DND-41 (cell line): Measurements from ENCODE around the gene PTPRJ.

ENCODE experiments used
- ATAC-seq: fragments of 200-7000 bp; cut with Tn5 transposase; 3 replicates; pipeline ENCODE4 v1.9.1; 2021; ENCODE audit warnings: low read depth; ENCODE audit not compliant: insufficient read depth
- DNase-seq: peaks from one replicate; pipeline ENCODE4 v3.0.0-alpha.2; 2020
- H2AFZ ChIP-seq: 2 replicates; pipeline ENCODE4 v1.6.0; 2012; ENCODE audit warnings: low read depth, low read length
- H3K27ac ChIP-seq: 2 replicates; pipeline ENCODE4 v1.5.1; 2012; ENCODE audit warnings: low read length, inconsistent platforms
- H3K27me3 ChIP-seq: fragments of 200-600 bp; sonication (generic); 2 replicates; pipeline ENCODE4 v1.6.0; 2012; ENCODE audit warnings: low read length, mild to moderate bottlenecking, inconsistent platforms; ENCODE audit not compliant: insufficient read depth, poor library complexity
- H3K36me3 ChIP-seq: 2 replicates; pipeline ENCODE4 v1.5.1; 2012; ENCODE audit warnings: low read length, inconsistent platforms; ENCODE audit not compliant: insufficient read depth
- H3K4me1 ChIP-seq: 2 replicates; pipeline ENCODE4 v1.5.1; 2012; ENCODE audit warnings: mild to moderate bottlenecking, low read length; ENCODE audit not compliant: insufficient read depth
- H3K4me2 ChIP-seq: 2 replicates; pipeline ENCODE4 v1.6.0; 2012; ENCODE audit warnings: mild to moderate bottlenecking, moderate library complexity, low read length, inconsistent platforms; ENCODE audit not compliant: insufficient read depth
- H3K4me3 ChIP-seq, 2 experiments: fragments of 200-600 bp in 1 of 2; shearing (Covaris generic) in 1 of 2; 2 replicates each; pipeline ENCODE4 v1.5.1; 2012 to 2016; ENCODE audit warnings: inconsistent platforms in 2 of 2, low read length in 2 of 2, mild to moderate bottlenecking in 2 of 2, low read depth in 1 of 2, moderate library complexity in 1 of 2
- H3K79me2 ChIP-seq: 2 replicates; pipeline ENCODE4 v1.6.0; 2012; ENCODE audit warnings: low read length, inconsistent platforms; ENCODE audit not compliant: insufficient read depth
- H3K9ac ChIP-seq: 2 replicates; pipeline ENCODE4 v1.6.0; 2012; ENCODE audit warnings: low read depth, mild to moderate bottlenecking, inconsistent platforms, low read length, moderate library complexity
- H3K9me3 ChIP-seq: 2 replicates; pipeline ENCODE4 v1.5.1; 2012; ENCODE audit warnings: low read length, moderate library complexity, mild to moderate bottlenecking, inconsistent platforms; ENCODE audit not compliant: insufficient read depth, severe bottlenecking
- H4K20me1 ChIP-seq: 2 replicates; pipeline ENCODE4 v1.6.0; 2012; ENCODE audit warnings: low read length; ENCODE audit not compliant: insufficient read depth
- EZH2 ChIP-seq: IDR thresholded peaks from 3 replicates; pipeline ENCODE4 v1.6.1; 2012; ENCODE audit warnings: borderline replicate concordance, low read depth, mild to moderate bottlenecking, moderate library complexity, low read length, inconsistent platforms; ENCODE audit not compliant: severe bottlenecking
- TF ChIP-seq, protein P1 (sequence below): IDR thresholded peaks from 2 replicates; pipeline ENCODE4 v1.5.1; 2012; ENCODE audit warnings: borderline replicate concordance, low read length, moderate library complexity, mild to moderate bottlenecking; ENCODE audit not compliant: poor library complexity, severe bottlenecking; ENCODE audit errors: extremely low read depth

PTPRJ gene

DNA sequence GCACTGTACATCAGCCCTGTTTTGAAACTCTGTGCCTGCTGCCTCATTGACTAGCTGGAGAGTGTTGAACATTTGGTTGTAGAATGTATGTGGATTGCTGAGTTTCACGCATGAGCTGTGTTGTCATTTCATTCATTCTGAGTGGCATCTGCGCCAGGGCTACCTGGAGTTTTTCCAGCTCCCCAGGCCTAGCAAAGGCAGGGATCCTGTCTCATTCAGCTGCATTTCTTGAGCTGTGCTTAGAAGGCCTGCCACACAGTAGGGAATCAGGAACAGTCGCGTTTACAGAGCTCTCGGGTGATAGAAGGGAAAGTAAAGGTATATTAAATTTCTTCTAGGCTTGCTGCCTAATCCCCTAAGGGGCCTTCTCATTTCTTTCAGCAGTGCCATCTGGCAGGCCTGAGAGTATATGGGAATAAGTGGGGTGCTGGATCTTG lies 44.3 kb downstream of the PTPRJ start:
- Histone ChIP-seq H3K4me1 (no peaks in the 10 kb centered on the region), H3K79me2 (no peaks in the 10 kb centered on the region), H3K4me2 (no peak overlapping the region), H3K4me3 (no peak overlapping the region), H3K9me3 (no peaks in the 10 kb centered on the region), H3K36me3 (no peaks in the 10 kb centered on the region), H4K20me1 (no peaks in the 10 kb centered on the region), H3K27ac (no peak overlapping the region), H2AFZ (no peak overlapping the region), H3K27me3 (no peaks in the 10 kb centered on the region), H3K9ac (no peak overlapping the region)
- TF ChIP-seq, protein P1, sequence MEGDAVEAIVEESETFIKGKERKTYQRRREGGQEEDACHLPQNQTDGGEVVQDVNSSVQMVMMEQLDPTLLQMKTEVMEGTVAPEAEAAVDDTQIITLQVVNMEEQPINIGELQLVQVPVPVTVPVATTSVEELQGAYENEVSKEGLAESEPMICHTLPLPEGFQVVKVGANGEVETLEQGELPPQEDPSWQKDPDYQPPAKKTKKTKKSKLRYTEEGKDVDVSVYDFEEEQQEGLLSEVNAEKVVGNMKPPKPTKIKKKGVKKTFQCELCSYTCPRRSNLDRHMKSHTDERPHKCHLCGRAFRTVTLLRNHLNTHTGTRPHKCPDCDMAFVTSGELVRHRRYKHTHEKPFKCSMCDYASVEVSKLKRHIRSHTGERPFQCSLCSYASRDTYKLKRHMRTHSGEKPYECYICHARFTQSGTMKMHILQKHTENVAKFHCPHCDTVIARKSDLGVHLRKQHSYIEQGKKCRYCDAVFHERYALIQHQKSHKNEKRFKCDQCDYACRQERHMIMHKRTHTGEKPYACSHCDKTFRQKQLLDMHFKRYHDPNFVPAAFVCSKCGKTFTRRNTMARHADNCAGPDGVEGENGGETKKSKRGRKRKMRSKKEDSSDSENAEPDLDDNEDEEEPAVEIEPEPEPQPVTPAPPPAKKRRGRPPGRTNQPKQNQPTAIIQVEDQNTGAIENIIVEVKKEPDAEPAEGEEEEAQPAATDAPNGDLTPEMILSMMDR: no peak
- no peak for TF ChIP-seq EZH2
- ATAC-seq (no peak), DNase-seq (no peak)

DNA sequence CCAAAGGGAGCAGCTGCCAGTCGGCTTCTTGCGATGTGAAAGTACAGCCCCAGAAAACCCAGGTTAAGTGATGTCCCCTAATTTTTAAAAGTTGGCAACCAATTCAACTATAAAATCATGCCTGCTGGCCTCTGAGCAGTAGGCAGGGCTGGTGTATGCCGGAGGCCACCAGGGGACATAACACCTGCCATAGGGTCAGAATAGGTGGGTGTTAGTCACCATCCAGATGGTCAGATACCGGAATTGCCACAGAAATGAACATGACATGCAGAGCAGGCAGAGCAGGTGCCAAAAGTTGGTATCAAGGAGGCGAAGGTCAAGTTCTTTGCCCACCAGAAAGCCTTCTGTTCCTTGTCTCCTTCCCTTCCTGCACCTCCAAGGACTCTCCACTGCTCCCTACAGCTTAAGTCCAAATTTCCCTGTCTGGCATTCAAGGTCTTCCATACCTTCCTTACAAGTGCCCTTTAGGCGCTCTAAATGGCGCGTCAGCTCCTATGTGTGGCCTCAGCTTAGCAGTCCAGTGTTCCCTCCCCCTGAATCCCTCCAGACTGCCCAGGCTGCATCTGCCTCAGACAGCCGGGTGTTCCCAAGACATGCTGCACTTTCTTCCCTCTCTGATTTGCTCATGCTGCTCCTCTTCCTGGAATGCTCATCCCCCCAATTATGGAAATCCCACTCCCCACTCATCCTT lies 45.1 kb downstream of the PTPRJ start:
- Histone ChIP-seq H3K27ac (no peak overlapping the region), H2AFZ (no peak overlapping the region), H3K4me3 (no peak overlapping the region)

DNA sequence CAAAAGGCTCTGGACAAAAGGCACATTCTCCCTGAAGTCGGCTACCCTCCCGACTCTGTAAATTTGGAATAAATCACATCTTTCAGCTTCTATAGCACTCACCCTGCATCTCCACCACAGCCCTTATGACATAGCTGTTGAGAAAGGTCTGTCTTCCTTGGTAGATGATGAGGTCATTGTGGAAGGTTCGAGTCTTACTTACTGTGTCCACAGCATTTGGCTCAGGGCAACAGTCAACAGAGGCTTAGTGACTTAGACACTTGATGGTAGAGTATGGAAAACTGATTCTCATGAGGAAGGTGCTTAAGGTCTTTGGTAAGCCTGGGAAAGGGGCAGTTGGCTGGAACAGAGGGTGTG lies 45.6 kb downstream of the PTPRJ start:
- Histone ChIP-seq H3K4me1 (no peaks in the 10 kb centered on the region), H3K79me2 (no peaks in the 10 kb centered on the region), H3K4me2 (no peak overlapping the region), H3K27ac (no peak overlapping the region), H3K9me3 (no peaks in the 10 kb centered on the region), H3K27me3 (no peaks in the 10 kb centered on the region), H3K4me3 (no peak overlapping the region), H3K36me3 (no peaks in the 10 kb centered on the region), H4K20me1 (no peaks in the 10 kb centered on the region), H2AFZ (no peak overlapping the region), H3K9ac (no peak overlapping the region)
- TF ChIP-seq, protein P1: no peak
- no peak for TF ChIP-seq EZH2
- ATAC-seq (no peak), DNase-seq (no peak)

More for the DNA sequence above, 45.1 kb downstream of the PTPRJ start:
- Histone ChIP-seq H3K79me2 (no peaks in the 10 kb centered on the region), H3K36me3 (no peaks in the 10 kb centered on the region), H3K9me3 (no peaks in the 10 kb centered on the region), H3K4me1 (no peaks in the 10 kb centered on the region), H3K9ac (no peak overlapping the region), H3K4me2 (no peak overlapping the region), H4K20me1 (no peaks in the 10 kb centered on the region), H3K27me3 (no peaks in the 10 kb centered on the region)
- DNase-seq (no peak), ATAC-seq (no peak)
- TF ChIP-seq EZH2: no peak
- TF ChIP-seq, protein P1: no peak
